Neuronal stem cell (in vitro differentiated cells): Measurements from ENCODE around the gene ARL11.
"Not testable (repeated sequence)": the region's sequence is repeated elsewhere in the genome, so short reads cannot be mapped to it uniquely, and the experiment has no call there.

Source experiments
- DNase-seq: peaks from one replicate; pipeline ENCODE4 v3.0.0-alpha.2; 2013; ENCODE audit warnings: low spot score
- H2AFZ ChIP-seq: one replicate; pipeline ENCODE4 v1.6.1; 2013; ENCODE audit warnings: mild to moderate bottlenecking, low read length, inconsistent platforms
- H2AK5ac ChIP-seq: 2 replicates; pipeline ENCODE4 v1.6.1; 2013; ENCODE audit warnings: low read depth, mild to moderate bottlenecking, inconsistent platforms, low read length, moderate library complexity, mixed read lengths
- H2BK120ac ChIP-seq: 2 replicates; pipeline ENCODE4 v1.6.1; 2013; ENCODE audit warnings: low read depth, mild to moderate bottlenecking, inconsistent platforms, low read length, moderate library complexity, mixed read lengths
- H2BK12ac ChIP-seq: one replicate; pipeline ENCODE4 v1.6.1; 2013; ENCODE audit warnings: low read length, inconsistent platforms
- H2BK15ac ChIP-seq: 2 replicates; pipeline ENCODE4 v1.6.1; 2013; ENCODE audit warnings: mild to moderate bottlenecking, low read length, inconsistent platforms, mixed read lengths
- H2BK5ac ChIP-seq: one replicate; pipeline ENCODE4 v1.6.1; 2013; ENCODE audit warnings: inconsistent platforms, mild to moderate bottlenecking, low read length, moderate library complexity
- H3K14ac ChIP-seq: one replicate; pipeline ENCODE4 v1.6.1; 2013; ENCODE audit warnings: low read length, inconsistent platforms
- H3K18ac ChIP-seq: 2 replicates; pipeline ENCODE4 v1.6.1; 2013; ENCODE audit warnings: low read length, inconsistent platforms
- H3K23ac ChIP-seq: 2 replicates; pipeline ENCODE4 v1.6.1; 2013; ENCODE audit warnings: low read depth, mild to moderate bottlenecking, mixed read lengths, low read length, inconsistent platforms; ENCODE audit not compliant: poor library complexity
- H3K27ac ChIP-seq: replicated peaks from 3 replicates; pipeline ENCODE4 v1.5.1; 2013; ENCODE audit warnings: low read length, inconsistent platforms
- H3K27me3 ChIP-seq, 3 experiments: 2 replicates each; pipeline ENCODE4 v1.6.1; 2013; ENCODE audit warnings: low read length in 3 of 3, mild to moderate bottlenecking in 2 of 3, inconsistent platforms in 1 of 3, low read depth in 1 of 3, mixed read lengths in 1 of 3, moderate library complexity in 1 of 3; ENCODE audit not compliant: control insufficient read depth in 3 of 3, insufficient read depth in 3 of 3
- H3K36me3 ChIP-seq, 2 donors: replicated peaks in 1 of 2; 2 replicates each; pipeline ENCODE4 v1.6.1; 2013; ENCODE audit warnings: low read length in 2 of 2; ENCODE audit not compliant: control insufficient read depth in 2 of 2, insufficient read depth in 2 of 2
- H3K4ac ChIP-seq: 2 replicates; pipeline ENCODE4 v1.6.1; 2013; ENCODE audit warnings: inconsistent platforms, mild to moderate bottlenecking, low read length, moderate library complexity
- H3K4me1 ChIP-seq, 2 donors: 1 replicate in 1 of 2; 2 replicates in 1 of 2; pipeline ENCODE4 v1.6.1; 2013; ENCODE audit warnings: low read length in 2 of 2, low read depth in 1 of 2; ENCODE audit not compliant: control insufficient read depth in 2 of 2, insufficient read depth in 1 of 2
- H3K4me2 ChIP-seq: one replicate; pipeline ENCODE4 v1.6.1; 2013; ENCODE audit warnings: mild to moderate bottlenecking, low read length, inconsistent platforms; ENCODE audit not compliant: insufficient read depth, poor library complexity, severe bottlenecking
- H3K4me3 ChIP-seq, 2 donors: 2 replicates each; pipeline ENCODE4 v1.5.1; 2013; ENCODE audit warnings: low read length in 2 of 2, mild to moderate bottlenecking in 2 of 2, inconsistent platforms in 1 of 2, moderate library complexity in 1 of 2
- H3K79me1 ChIP-seq: one replicate; pipeline ENCODE4 v1.6.1; 2013; ENCODE audit warnings: low read depth, mild to moderate bottlenecking, inconsistent platforms, low read length, moderate library complexity
- H3K9ac ChIP-seq: one replicate; pipeline ENCODE4 v1.6.1; 2013; ENCODE audit warnings: mild to moderate bottlenecking, low read depth, low read length, inconsistent platforms; ENCODE audit not compliant: poor library complexity
- H3K9me3 ChIP-seq, 2 donors: replicated peaks in 1 of 2; 2 replicates each; pipeline versions ENCODE3 to v1.6.1; 2013; ENCODE audit warnings: low read length in 2 of 2, mild to moderate bottlenecking in 2 of 2, inconsistent platforms in 1 of 2, low read depth in 1 of 2, mixed read lengths in 1 of 2, moderate library complexity in 1 of 2; ENCODE audit not compliant: control insufficient read depth in 2 of 2, insufficient read depth in 1 of 2
- H4K8ac ChIP-seq: one replicate; pipeline ENCODE4 v1.6.1; 2013; ENCODE audit warnings: low read depth, mild to moderate bottlenecking, inconsistent platforms, low read length, moderate library complexity
- H4K91ac ChIP-seq: one replicate; pipeline ENCODE4 v1.6.1; 2013; ENCODE audit warnings: low read length, low read depth, mild to moderate bottlenecking, inconsistent platforms; ENCODE audit not compliant: poor library complexity
- WGBS, 2 donors: extraction: QIAGEN DNeasy Blood & Tissue Kit; methylation state at CpG; one replicate each; pipeline ENCODE4 v1.1.7; 2013; ENCODE audit warnings: missing lambda C conversion rate in 2 of 2, mixed read lengths in 1 of 2; ENCODE audit not compliant: insufficient read length in 2 of 2, insufficient replicate concordance in 1 of 2; ENCODE audit errors: extremely low coverage in 2 of 2; 5-methylcytosine and 5-hydroxymethylcytosine counted together

ARL11 gene

GRCh38 chr13:49585220-49586157 is 42.8 kb upstream of the ARL11 start, which contains the start of gene RCBTB1:
TSS of gene RCBTB1 (minus strand) at chr13:49585558. CDS start at chr13:49567279, 18,279 bp downstream.
- H4K8ac ChIP-seq: peak within 1 kb of the TSS; percentile 83
- H3K18ac ChIP-seq: peak within 1 kb of the TSS; percentile 97
- no peaks in the 10 kb centered on the region for H3K9me3 ChIP-seq

GRCh38 chr13:49586717-49587116 is 41.6 kb upstream of the ARL11 start:
- H2AFZ ChIP-seq: peak overlapping the region; percentile 21
- no peak overlapping the region for H3K27ac ChIP-seq
- H3K18ac ChIP-seq: no peak overlapping the region
- no peak overlapping the region for H3K9ac ChIP-seq
- no peak overlapping the region for H2BK12ac ChIP-seq
- peaks cover 0 to 12% of the 10 kb centered on the region in 2 donors for H3K36me3 ChIP-seq
- H3K4me1 ChIP-seq: peaks cover 2 to 11% of the 10 kb centered on the region in 2 donors
- H4K91ac ChIP-seq: no peak overlapping the region
- H2BK120ac ChIP-seq: no peak overlapping the region
- no CpG with 5 or more reads among the region's 3 CpGs for WGBS, 2 donors
- no peak overlapping the region for H2BK5ac ChIP-seq
- H2AK5ac ChIP-seq: no peak overlapping the region
- H3K14ac ChIP-seq: no peak overlapping the region
- H2BK15ac ChIP-seq: no peak overlapping the region
- H3K4me2 ChIP-seq: no peak overlapping the region
- H3K4me3 ChIP-seq: no peak overlapping the region
- H3K27me3 ChIP-seq: no peaks in the 10 kb centered on the region
- no peaks in the 10 kb centered on the region for H3K9me3 ChIP-seq
- H3K23ac ChIP-seq: no peak overlapping the region
- no peak overlapping the region for H3K4ac ChIP-seq
- H4K8ac ChIP-seq: no peak overlapping the region
- peaks cover 5% of the 10 kb centered on the region for H3K79me1 ChIP-seq
- DNase-seq: no peak

More at GRCh38 chr13:49585220-49586157, 42.8 kb upstream of the ARL11 start, which contains the start of gene RCBTB1:
- H2AFZ ChIP-seq: peak within 1 kb of the TSS; percentile 99
- peak within 1 kb of the TSS; percentile 87 for H2BK5ac ChIP-seq
- H3K9ac ChIP-seq: peak within 1 kb of the TSS; percentile 92
- H2BK120ac ChIP-seq: peak within 1 kb of the TSS; percentile 19
- peak within 1 kb of the TSS; percentile 89 for H3K14ac ChIP-seq
- WGBS, 2 donors: no CpG with 5 or more reads among the region's 87 CpGs
- peaks cover 2 to 11% of the 10 kb centered on the region in 2 donors for H3K4me1 ChIP-seq
- H2BK15ac ChIP-seq: peak within 1 kb of the TSS; percentile 75
- peak within 1 kb of the TSS; percentile 81 for H3K27ac ChIP-seq
- H3K27me3 ChIP-seq: no peaks in the 10 kb centered on the region
- H3K79me1 ChIP-seq: peaks cover 12% of the 10 kb centered on the region
- no peak within 1 kb of the TSS for H2BK12ac ChIP-seq
- H4K91ac ChIP-seq: no peak within 1 kb of the TSS
- H3K36me3 ChIP-seq: peaks cover 9 to 19% of the 10 kb centered on the region in 2 donors
- no peak within 1 kb of the TSS for H3K4ac ChIP-seq
- H3K4me3 ChIP-seq: peak within 1 kb of the TSS; percentile 91 to 94
- H2AK5ac ChIP-seq: no peak within 1 kb of the TSS
- DNase-seq: peak; percentile 74
- H3K23ac ChIP-seq: peak within 1 kb of the TSS; percentile 99
- H3K4me2 ChIP-seq: peak within 1 kb of the TSS; percentile 93

GRCh38 chr13:49587311-49587847 is 40.9 kb upstream of the ARL11 start:
- H3K9me3 ChIP-seq: no peaks in the 10 kb centered on the region
- H3K14ac ChIP-seq: no peak overlapping the region
- peak overlapping the region; percentile 21 for H2AFZ ChIP-seq
- no peak overlapping the region for H3K18ac ChIP-seq
- H2BK12ac ChIP-seq: no peak overlapping the region
- WGBS, 2 donors: no CpG with 5 or more reads among the region's 2 CpGs
- H3K4me2 ChIP-seq: no peak overlapping the region
- no peak overlapping the region for H3K9ac ChIP-seq
- no peak overlapping the region for H3K4ac ChIP-seq
- H3K79me1 ChIP-seq: peaks cover 5% of the 10 kb centered on the region
- no peak overlapping the region for H2BK15ac ChIP-seq
- H2AK5ac ChIP-seq: no peak overlapping the region
- H2BK120ac ChIP-seq: no peak overlapping the region
- peaks cover 0 to 9% of the 10 kb centered on the region in 2 donors for H3K36me3 ChIP-seq
- H3K4me1 ChIP-seq: peaks cover 2 to 11% of the 10 kb centered on the region in 2 donors
- no peak overlapping the region for H3K4me3 ChIP-seq
- no peak overlapping the region for H4K91ac ChIP-seq
- no peak overlapping the region for H2BK5ac ChIP-seq
- no peak overlapping the region for H3K23ac ChIP-seq
- H3K27ac ChIP-seq: no peak overlapping the region
- H3K27me3 ChIP-seq: no peaks in the 10 kb centered on the region
- H4K8ac ChIP-seq: no peak overlapping the region
- no peak for DNase-seq

GRCh38 chr13:49590714-49591113 is 37.6 kb upstream of the ARL11 start:
- not testable (repeated sequence) for H2BK12ac ChIP-seq, H2BK15ac ChIP-seq, H3K79me1 ChIP-seq, H3K9ac ChIP-seq, H3K36me3 ChIP-seq, H3K4me1 ChIP-seq, H3K9me3 ChIP-seq, H4K91ac ChIP-seq, DNase-seq, H2BK120ac ChIP-seq, H2AK5ac ChIP-seq, H3K27me3 ChIP-seq, H2BK5ac ChIP-seq, H3K23ac ChIP-seq, H4K8ac ChIP-seq, H3K14ac ChIP-seq, H3K18ac ChIP-seq, H3K4me3 ChIP-seq, H3K4ac ChIP-seq, H3K27ac ChIP-seq, H3K4me2 ChIP-seq, H2AFZ ChIP-seq
- WGBS, 2 donors: no CpG with 5 or more reads among the region's 3 CpGs
